GM04504 (cell line): ENCODE results near the gene SNAPC2.
"Not testable (repeated sequence)": the region's sequence is repeated elsewhere in the genome, so short reads cannot be mapped to it uniquely, and the experiment has no call there.

ENCODE experiments used
- DNase-seq: peaks from one replicate; pipeline ENCODE4 v3.0.0-alpha.2; 2012; ENCODE audit warnings: low read depth

Gene SNAPC2

GRCh38 chr19:7908742-7909461 lies 11.2 kb upstream of the SNAPC2 start:
- DNase-seq: no peak

GRCh38 chr19:7909471-7910067 lies 10.6 kb upstream of the SNAPC2 start:
- DNase-seq: no peak

- DNase-seq: no peak
Measured at GRCh38 chr19:7910321-7911161, 9.6 kb upstream of the SNAPC2 start.

- no peak for DNase-seq
Measured at GRCh38 chr19:7911508-7912143, 8.5 kb upstream of the SNAPC2 start.

- no peak for DNase-seq
Measured at GRCh38 chr19:7912144-7912696, 7.9 kb upstream of the SNAPC2 start.

GRCh38 chr19:7912697-7913564 lies 7.2 kb upstream of the SNAPC2 start:
- no peak for DNase-seq

GRCh38 chr19:7913652-7914051 lies 6.5 kb upstream of the SNAPC2 start:
- DNase-seq: no peak

- DNase-seq: no peak
Measured at GRCh38 chr19:7914099-7914498, 6.0 kb upstream of the SNAPC2 start.

GRCh38 chr19:7914598-7915045 lies 5.5 kb upstream of the SNAPC2 start, which contains the start of gene TGFBR3L:
TSS of gene TGFBR3L (plus strand) at chr19:7914830.
- DNase-seq: no peak

GRCh38 chr19:7915250-7916102 lies 4.7 kb upstream of the SNAPC2 start:
- no peak for DNase-seq

GRCh38 chr19:7916103-7916954 lies 3.8 kb upstream of the SNAPC2 start:
- no peak for DNase-seq

- DNase-seq: no peak
Measured at GRCh38 chr19:7916955-7917266, 3.2 kb upstream of the SNAPC2 start.

- DNase-seq: no peak
Measured at GRCh38 chr19:7917267-7918061, 2.7 kb upstream of the SNAPC2 start.

GRCh38 chr19:7918062-7918614 lies 2.0 kb upstream of the SNAPC2 start:
- not testable (repeated sequence) for DNase-seq

- DNase-seq: no peak
Measured at GRCh38 chr19:7918615-7919421, 1.3 kb upstream of the SNAPC2 start.

- DNase-seq: peak; percentile 93
Measured at GRCh38 chr19:7920519-7921301, 572 bp downstream of the SNAPC2 start.
